Stimulated activated CD8-positive, alpha-beta memory T cell treated with anti-CD3 and anti-CD28 coated beads, Interleukin-15, amount 100 ng/mL, for 48 hours (primary cell): ENCODE measurements around the gene SMO.
"Not testable (repeated sequence)": the region's sequence is repeated elsewhere in the genome, so short reads cannot be mapped to it uniquely, and the experiment has no call there.

Source experiments
- DNase-seq, 2 donors: peaks; one replicate each; pipeline ENCODE4 v3.0.0-alpha.2; 2020; ENCODE audit warnings: low read depth in 2 of 2

The SMO gene

DNA sequence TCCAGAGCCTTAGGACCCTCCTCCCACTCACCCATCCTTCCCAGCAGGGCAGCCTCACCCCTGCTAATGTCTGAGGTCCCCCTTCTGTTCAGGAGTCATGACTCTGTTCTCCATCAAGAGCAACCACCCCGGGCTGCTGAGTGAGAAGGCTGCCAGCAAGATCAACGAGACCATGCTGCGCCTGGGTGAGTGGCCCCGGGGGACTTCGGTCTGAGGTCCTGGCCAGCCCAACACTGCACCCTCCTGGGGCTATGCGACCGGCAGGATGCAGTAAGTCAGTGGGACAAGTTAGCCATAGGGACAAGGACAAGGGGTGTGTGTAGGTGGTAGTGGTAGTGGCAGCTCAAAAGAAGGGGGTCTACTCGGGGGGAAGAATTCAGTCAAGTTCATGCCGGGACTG lies 20.2 kb downstream of the SMO start:
- DNase-seq, result no peak

DNA sequence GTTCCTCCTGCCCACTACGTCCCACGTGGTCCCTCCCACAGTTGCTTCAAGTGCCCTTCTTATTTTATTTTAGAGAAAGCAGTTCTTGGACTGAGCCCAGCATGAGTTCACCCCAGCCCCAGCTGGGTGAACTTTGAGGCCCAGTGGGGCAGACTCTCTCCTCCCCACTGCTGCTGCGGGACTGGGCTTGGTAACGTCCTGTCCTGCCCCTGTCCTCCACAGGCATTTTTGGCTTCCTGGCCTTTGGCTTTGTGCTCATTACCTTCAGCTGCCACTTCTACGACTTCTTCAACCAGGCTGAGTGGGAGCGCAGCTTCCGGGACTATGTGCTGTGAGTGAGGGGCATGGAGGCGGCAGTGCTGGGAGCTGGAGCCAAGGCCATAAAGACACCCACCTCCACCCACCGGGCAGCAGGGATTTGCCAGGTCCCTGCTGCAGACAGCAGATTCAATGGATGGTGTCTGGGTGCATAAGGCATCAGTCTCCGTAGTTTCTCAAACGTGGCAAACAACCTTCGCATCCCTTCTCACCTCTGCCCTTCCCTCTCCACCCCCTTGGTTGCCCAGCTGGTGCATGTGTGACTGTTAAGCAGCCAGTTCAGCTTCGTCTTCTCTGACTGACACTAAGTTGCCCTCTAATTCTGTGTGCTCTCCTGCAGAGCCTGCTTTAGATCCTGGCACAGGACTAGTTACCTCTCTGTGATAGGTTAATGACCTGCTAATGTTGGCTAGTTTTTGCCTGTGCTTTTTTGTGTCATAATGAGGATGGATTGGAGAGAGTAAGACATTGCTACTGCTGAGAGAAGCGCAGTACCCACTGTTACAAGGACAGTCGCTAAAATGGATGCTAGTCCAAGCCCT lies 20.9 kb downstream of the SMO start:
- DNase-seq, result no peak

DNA sequence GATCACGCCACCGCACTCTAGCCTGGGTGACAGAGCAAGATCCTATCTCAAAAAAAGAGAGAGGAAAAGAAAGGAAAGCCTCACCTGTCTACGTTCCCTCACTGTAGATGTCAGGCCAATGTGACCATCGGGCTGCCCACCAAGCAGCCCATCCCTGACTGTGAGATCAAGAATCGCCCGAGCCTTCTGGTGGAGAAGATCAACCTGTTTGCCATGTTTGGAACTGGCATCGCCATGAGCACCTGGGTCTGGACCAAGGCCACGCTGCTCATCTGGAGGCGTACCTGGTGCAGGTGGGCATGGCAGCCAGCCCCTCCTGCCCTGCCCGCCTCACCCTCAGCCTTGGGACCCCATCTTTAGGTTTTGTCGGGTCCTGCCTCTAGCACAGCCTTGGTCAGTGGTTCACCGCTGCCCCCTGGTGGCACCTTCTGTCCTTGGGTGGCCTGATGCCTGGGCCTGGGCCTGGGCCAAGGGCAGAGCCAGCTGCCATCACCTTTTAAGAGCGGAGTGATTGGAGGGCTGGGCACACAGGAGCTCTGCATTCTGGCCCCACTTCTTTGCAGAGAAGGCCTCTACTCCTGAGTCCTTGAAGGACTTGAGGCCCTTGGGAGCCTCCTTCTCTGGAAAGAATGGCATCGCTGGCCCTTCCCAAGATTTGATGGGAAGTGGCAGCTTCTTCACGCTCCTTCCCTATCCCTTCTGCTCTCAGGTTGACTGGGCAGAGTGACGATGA lies 22.0 kb downstream of the SMO start:
- peak; percentile 49 to 53 for DNase-seq

DNA sequence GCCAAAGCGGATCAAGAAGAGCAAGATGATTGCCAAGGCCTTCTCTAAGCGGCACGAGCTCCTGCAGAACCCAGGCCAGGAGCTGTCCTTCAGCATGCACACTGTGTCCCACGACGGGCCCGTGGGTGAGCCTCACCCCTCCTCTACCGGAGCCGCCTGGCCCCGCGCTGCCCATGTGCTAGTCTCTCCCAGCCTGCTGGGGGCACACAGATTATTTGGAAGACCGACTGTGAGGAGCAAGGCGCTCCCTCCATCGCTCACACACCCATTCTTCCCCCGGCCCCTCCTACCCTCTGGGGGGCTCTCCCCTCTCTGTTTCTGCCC lies 22.5 kb downstream of the SMO start:
- no peak for DNase-seq

DNA sequence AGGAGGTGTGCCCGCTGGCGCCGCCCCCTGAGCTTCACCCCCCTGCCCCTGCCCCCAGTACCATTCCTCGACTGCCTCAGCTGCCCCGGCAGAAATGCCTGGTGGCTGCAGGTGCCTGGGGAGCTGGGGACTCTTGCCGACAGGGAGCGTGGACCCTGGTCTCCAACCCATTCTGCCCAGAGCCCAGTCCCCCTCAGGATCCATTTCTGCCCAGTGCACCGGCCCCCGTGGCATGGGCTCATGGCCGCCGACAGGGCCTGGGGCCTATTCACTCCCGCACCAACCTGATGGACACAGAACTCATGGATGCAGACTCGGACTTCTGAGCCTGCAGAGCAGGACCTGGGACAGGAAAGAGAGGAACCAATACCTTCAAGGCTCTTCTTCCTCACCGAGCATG lies 23.7 kb downstream of the SMO start:
- no peak for DNase-seq

DNA sequence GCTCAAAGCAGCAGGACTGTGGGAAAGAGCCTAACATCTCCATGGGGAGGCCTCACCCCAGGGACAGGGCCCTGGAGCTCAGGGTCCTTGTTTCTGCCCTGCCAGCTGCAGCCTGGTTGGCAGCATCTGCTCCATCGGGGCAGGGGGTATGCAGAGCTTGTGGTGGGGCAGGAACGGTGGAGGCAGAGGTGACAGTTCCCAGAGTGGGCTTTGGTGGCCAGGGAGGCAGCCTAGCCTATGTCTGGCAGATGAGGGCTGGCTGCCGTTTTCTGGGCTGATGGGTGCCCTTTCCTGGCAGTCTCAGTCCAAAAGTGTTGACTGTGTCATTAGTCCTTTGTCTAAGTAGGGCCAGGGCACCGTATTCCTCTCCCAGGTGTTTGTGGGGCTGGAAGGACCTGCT lies 24.2 kb downstream of the SMO start:
- no peak for DNase-seq

DNA sequence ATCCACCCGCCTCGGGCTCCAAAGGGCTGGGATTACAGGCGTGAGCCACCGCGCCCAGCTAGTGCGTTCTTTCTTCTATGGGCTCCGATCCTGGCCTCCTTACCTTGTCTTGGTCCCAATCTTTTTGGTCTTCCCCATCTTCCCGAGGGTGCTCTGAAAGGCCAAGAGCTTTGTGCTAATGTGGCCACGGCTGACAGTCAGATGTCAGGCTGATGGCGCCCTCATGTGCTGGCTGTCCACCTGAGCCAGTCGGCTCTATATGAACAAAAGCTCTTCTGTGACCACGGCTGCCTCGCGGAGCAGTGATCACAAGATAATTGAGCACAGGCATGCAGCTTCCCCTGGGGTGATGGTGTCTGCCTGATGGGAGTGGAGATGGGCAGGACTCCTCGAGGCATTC lies 25.4 kb downstream of the SMO start:
- no peak for DNase-seq

DNA sequence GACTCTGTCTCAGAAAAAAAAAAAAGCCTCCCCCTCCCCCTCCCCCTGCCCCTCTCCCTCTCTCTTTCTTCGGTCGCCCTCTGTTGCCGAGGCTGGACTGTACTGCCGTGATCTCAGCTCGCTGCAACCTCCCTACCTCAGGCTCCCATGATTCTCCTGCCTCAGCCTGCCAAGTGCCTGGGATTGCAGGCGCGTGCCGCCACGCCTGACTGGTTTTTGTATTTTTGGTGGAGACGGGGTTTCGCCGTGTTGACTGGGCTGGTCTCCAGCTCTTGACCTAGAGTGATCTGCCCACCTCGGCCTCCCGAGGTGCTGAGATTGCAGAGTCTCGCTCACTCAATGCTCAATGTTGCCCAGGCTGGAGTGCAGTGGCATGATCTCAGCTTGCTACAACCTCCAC lies 27.3 kb downstream of the SMO start:
- not testable (repeated sequence) for DNase-seq

DNA sequence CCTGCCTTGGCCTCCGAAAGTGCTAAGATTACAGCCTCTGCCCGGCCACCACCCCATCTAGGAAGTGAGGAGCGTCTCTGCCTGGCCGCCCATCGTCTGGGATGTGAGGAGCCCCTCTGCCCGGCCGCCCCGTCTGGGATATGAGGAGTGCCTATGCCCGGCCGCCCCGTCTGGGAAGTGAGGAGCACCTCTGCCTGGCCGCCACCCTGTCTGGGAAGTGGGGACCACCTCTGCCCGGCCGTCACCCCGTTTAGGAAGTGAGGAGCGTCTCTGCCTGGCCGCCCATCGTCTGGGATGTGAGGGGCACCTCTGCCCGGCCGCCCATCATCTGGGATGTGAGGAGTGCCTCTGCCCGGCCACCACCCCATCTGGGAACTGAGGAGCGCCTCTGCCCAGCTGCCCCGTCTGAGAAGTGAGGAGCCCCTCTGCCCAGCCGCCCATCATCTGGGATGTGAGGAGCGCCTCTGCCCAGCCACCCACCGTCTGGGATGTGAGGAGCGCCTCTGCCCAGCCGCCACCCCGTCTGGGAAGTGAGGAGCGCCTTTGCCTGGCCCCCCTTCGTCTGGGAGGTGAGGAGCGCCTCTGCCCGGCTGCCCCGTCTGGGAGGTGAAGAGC lies 27.8 kb downstream of the SMO start:
- not testable (repeated sequence) for DNase-seq

DNA sequence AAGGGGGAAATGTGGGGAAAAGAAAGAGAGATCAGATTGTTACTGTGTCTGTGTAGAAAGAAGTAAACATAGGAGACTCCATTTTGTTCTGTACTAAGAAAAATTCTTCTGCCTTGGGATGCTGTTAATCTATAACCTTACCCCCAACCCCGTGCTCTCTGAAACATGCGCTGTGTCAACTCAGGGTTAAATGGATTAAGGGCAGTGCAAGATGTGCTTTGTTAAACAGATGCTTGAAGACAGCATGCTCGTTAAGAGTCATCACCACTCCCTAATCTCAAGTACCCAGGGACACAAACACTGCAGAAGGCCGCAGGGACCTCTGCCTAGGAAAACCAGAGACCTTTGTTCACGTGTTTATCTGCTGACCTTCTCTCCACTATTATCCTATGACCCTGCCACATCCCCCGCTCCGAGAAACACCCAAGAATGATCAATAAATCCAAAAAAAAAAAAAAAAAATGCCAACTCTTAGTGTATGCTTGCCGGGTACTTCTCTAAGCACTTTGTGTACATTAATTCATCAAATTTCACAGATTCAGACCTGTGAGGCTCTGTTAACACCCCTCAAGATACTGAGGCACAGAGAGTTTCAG lies 28.5 kb downstream of the SMO start:
- DNase-seq, result not testable (repeated sequence)

DNA sequence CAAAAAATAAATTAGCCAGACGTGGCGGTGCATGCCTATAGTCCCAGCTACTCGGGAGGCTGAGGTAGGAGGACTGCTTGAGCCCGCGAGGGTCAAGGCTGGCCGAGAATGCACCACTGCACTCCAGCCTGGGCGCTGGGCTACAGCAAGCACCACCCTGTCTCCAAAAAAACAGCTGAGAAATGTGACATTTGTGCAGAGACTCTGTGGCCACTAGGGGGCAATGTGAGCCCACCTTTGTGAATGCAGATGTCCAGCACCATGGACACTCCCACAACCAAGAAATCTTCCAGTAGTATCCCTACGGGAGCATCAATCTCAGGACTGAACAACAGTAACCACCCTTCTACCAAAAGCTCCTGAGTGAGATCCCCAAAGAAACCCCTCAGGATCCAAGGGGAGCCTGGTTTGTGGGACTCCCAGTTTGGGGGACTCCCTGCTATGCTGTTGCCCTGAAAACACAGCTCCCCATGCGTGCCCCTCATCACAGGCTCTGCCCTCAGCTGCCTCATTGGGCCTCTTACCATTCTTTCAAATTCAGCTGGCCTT lies 30.2 kb downstream of the SMO start:
- DNase-seq, result peak; percentile 45 to 52

DNA sequence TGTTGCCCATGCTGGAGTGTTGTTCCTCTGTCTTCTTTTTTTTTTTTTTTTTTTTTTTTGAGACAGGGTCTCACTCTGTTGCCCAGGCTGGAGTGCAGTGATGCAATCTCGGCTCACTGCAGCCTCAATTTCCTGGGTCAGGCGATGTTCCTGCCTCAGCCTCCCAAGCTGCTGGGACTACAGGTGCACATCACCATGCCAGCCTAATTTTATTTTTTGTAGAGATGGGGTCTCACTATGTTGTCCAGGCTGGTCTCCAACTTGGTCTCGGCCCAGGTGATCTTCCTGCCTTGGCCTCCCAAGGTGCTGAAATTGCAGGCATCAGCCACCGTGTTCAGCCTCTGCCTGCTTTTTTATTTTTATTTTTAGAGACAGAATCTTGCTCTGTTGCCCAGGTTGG lies 30.7 kb downstream of the SMO start:
- not testable (repeated sequence) for DNase-seq

DNA sequence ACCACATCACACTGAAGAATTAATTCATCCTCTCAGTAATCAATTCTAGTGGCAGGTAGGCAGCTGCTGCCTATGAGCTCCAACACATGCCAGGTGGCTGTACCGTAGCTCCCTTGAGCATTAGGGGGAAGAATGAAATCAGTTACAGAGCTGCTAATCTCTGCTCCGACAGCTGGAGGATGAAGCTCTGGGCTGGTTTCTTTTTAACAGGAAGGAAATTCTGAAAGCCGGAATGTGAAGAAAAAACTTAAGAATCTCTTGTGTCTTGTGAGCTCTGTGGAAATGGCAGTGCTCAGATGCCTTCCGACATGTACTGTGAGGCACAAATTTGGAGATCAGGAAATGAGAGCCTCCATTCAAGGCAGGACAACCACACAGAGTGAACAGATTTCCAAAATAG lies 33.6 kb downstream of the SMO start:
- no peak for DNase-seq

DNA sequence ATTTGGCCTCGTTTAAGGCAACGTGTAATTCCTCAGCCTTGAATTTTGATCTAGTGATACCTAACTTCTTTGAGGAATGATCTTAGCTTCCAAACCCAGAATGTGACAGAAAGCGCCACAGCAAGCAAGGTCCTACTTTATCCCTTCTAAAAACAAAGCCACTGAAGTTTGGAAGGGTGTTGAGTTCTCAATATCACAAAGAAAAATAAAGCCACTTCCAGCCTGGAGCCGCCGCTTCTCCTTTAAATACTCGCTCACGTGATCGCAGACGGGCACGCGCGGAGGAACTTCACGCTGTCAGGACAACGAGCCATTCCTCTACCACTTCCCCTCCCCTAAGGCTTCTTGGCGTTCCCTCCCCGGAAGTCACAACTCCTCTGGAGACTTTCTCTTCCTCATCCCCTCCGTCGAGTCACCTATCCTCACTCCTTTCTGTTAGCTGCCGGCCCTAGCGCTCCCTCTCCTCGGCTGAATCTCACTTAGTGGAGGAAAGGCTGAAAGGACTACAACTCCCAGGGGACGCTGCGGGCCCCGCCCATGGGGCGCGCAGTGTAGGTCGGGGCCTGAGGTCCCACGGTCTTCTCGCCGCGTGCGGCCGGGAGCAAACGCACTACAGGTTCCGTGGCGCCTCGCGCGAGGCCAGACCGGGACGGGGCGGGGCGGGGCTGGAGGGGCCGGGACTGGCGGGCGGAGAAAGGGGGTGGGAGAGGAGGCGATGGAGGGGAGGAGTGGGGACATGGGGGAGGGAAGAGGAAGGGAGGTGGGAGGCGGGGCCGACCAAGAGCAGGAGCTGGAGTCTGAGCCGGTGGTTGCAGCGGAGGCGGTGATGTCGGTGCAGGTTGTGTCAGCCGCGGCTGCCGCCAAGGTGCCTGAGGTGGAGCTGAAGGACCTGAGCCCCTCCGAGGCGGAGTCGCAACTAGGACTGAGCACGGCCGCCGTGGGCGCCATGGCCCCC lies 36.1 kb downstream of the SMO start, which contains the start of gene AHCYL2:
AHCYL2 (plus strand) TSS at position 780 of the 955 bp plus-strand sequence.
- peak; percentile 97 for DNase-seq

DNA sequence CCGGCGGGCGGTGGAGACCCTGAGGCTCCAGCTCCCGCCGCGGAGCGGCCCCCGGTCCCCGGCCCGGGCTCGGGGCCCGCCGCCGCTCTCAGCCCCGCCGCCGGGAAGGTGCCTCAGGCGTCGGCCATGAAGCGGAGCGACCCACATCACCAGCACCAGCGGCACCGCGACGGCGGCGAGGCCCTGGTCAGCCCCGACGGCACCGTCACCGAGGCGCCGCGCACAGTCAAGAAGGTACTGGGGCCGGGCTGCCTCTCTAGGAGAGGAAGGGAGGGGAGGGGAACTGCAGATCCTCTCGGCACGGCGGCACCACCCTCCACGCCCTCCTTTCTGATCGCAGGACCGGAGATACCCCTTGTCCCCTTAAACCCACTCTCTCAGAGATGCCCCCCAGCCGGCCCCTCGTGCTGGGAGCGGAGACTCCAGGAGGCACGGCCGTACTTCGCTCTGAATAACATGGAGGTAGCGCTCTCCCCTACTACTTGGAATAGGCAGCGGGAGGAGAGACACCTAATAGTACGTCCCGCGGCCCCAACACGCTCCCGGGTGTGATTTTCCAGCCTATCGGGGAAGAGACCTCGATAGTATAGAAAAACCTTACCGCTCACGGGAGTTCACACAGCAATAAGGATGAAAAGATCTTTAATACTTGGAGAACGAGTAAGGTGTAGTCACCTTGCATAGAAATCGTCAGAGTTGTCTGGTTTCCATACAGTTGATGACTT lies 36.9 kb downstream of the SMO start:
- peak; percentile 38 to 45 for DNase-seq

DNA sequence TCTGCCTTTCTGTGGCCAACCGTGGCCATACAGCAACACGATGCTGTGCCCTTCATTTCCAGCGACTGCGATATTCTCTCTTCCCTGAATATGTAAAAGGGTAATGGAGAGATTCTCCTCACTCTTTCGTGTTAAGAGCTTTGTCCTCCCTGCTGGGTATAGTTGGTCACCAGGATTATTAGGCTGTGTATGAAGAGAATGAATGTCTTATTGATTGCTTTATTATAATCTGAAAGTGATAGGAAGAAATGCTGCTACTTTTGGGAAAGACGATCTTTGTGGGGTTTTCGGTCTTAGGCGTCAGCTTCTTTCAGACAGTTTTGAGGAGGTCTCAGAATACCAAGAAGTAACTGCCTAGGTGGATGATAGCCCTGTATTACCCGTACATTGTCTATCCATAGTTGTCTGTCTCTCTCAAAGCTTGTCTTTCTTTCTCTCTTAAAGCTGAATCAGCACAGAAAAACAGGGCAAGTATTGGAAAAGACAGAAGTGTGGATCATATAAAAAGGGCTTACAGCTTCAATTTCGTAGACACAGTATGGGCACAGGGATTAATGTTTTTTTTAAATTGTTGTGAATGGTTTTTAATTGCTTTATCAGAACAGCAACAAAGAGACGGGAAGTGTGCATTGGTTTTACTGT lies 37.6 kb downstream of the SMO start:
- DNase-seq, result no peak

DNA sequence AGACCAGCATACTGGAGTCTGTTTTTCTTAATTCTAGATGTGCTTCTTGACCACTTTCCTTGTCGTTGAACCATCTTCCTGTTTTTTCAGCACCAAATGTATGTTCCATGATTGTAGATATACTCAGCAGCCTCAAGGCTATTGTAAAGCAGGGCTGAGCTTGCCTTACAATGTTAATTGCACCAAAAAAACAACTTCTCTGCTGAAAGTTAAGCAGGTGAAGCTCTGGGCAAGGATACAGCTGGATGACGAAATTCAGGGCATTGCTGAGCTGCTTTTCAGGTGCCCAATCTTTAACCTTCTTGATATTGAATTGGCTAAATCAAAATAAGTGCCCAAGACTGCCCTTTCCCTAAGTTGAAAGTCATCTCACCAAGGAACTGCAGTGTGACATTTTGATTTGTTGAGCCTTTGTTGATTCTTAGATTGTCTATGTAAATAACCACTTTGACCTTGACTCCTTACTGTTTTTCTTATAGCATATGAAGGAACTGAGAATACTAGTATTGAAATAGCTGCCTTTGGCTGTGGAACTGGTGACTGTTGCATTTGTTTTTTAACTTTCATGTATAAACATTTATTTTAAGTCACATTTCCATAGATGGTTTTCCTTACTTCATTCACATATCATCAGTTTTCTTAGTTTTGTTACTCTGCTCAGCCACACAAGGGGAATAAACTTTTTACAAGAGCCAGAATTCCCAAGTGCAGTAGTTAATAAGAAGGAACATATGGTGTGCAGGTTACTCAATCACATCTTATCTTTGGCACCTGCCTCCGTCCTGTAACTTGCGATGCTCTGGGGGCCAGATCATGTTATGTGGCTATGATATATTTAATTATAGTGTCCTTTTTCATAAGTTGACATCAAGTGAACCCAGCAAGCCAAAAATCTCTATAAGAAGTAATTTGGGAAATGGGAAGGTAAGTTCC lies 39.5 kb downstream of the SMO start:
- DNase-seq, result no peak

DNA sequence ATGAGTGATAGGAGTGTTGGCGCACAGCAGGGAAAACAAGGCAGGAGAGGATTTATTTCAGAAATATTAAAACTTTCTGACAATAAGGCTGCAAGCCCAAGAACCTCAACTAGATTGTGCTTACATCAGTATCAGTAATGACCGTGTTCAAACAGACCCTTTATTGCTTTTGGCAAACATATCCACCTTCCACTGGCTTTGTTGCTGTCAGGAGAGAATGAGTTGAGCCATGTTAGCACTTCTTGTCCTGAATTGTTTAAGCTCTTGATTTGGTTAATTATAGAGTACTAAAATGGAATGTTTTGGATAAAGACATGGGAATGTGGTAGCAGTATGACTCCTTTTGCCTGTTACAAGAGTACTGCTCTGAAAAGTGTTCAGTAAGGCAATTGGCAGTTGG lies 40.2 kb downstream of the SMO start:
- no peak for DNase-seq

DNA sequence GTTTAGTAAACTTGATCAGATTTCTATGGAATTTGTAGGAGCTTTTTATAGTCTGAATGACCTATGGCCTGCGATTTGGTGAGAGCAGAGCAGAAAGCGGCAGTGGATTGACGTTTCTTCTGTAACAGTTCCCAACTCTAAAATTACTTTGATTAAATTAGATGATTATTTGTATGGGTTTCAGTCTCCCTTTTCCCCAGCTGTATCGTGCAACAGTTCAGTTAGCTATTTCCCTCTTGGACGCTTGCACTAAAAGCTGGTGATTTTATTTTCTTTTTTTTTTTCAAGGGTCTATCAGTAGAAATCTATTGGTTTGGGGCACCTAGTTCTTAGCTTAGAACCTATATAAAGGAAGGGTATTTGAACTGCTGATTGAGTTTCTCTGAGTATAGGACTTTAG lies 43.2 kb downstream of the SMO start:
- DNase-seq, result no peak
